DMS 273 (cell line): ENCODE measurements around the gene KRT39.

Experiments used
- DNase-seq: peaks from one replicate; lab custom pipeline; 2025; ENCODE audit not compliant: unreplicated experiment; lab: John Stamatoyannopoulos, UW

The KRT39 gene

GRCh38 chr17:40980596-40980995 lies 13.8 kb upstream of the KRT39 start:
- DNase-seq, result peak; percentile 44

- DNase-seq, result no peak
Observed at GRCh38 chr17:40980117-40980516, 13.4 kb upstream of the KRT39 start.

- no peak for DNase-seq
Observed at GRCh38 chr17:40978575-40979151, 11.9 kb upstream of the KRT39 start.

- no peak for DNase-seq
Observed at GRCh38 chr17:40975516-40975915, 8.8 kb upstream of the KRT39 start.

GRCh38 chr17:40974366-40974765 lies 7.6 kb upstream of the KRT39 start:
- no peak for DNase-seq

- no peak for DNase-seq
Observed at GRCh38 chr17:40967582-40967981, 834 bp upstream of the KRT39 start.

- DNase-seq, result peak; percentile 35
Observed at GRCh38 chr17:40963838-40964237, 2.9 kb downstream of the KRT39 start.

- no peak for DNase-seq
Observed at GRCh38 chr17:40962059-40962561, 4.6 kb downstream of the KRT39 start.

GRCh38 chr17:40961591-40961990 lies 5.2 kb downstream of the KRT39 start:
- no peak for DNase-seq

- no peak for DNase-seq
Observed at GRCh38 chr17:40960144-40960543, 6.6 kb downstream of the KRT39 start.

GRCh38 chr17:40958086-40958953 lies 8.4 kb downstream of the KRT39 start:
- DNase-seq, result no peak

- DNase-seq, result no peak
Observed at GRCh38 chr17:40956401-40957254, 10.1 kb downstream of the KRT39 start.

GRCh38 chr17:40953881-40954280 lies 12.9 kb downstream of the KRT39 start:
- DNase-seq, result no peak

- no peak for DNase-seq
Observed at GRCh38 chr17:40952661-40953060, 14.1 kb downstream of the KRT39 start.

- DNase-seq, result no peak
Observed at GRCh38 chr17:40952154-40952553, 14.6 kb downstream of the KRT39 start.

GRCh38 chr17:40951011-40951622 lies 15.6 kb downstream of the KRT39 start:
- DNase-seq, result no peak

GRCh38 chr17:40950176-40950575 lies 16.6 kb downstream of the KRT39 start:
- DNase-seq, result no peak

- no peak for DNase-seq
Observed at GRCh38 chr17:40949418-40949817, 17.3 kb downstream of the KRT39 start.

GRCh38 chr17:40947929-40948328 lies 18.8 kb downstream of the KRT39 start:
- DNase-seq, result no peak

GRCh38 chr17:40945414-40945813 lies 21.3 kb downstream of the KRT39 start:
- DNase-seq, result no peak

GRCh38 chr17:40944531-40944930 lies 22.2 kb downstream of the KRT39 start:
- no peak for DNase-seq
